K562 (cell line): Measurements from ENCODE around the gene SLC7A4. TPM values are rescaled to one million over a fixed set of nuclear protein-coding genes. Genes with fewer than 3 reads are reported as not detected.

Source experiments
- ATAC-seq: fragments of 200-7000 bp; cut with Tn5 transposase; 3 replicates; pipeline ENCODE4 v1.9.1; 2020; ENCODE audit warnings: moderate library complexity
- BruUV-seq: library from RNA; stranded (reverse); fragments of 400-500 nt; replicated peaks from 2 replicates; lab custom pipeline; 2021; lab: Mats Ljungman, UMichigan
- CTCF ChIA-PET: fragments of 300-600 bp; formaldehyde crosslinking; extraction: SDS; loops from one replicate; lab custom pipeline; 2021; ENCODE audit warnings: low intra/inter-chr PET ratio; lab: Yijun Ruan, JAX
- POLR2A ChIA-PET: fragments of 300-600, 350-650 bp; sonication (Branson Sonifier 250); formaldehyde crosslinking; extraction: SDS; loops from one replicate; lab custom pipeline; 2021; ENCODE audit warnings: antibody characterized with exemption, inconsistent platforms; lab: Yijun Ruan, JAX
- DNase-seq, 4 experiments: peaks; one replicate each; pipeline versions ENCODE4 v3.0.0 to v3.0.0-alpha.2; 2011 to 2018; ENCODE audit warnings: low spot score in 3 of 4, mixed read lengths in 3 of 4; ENCODE audit errors: extremely low read depth in 1 of 4
- FAIRE-seq: peaks from 2 replicates; lab custom pipeline; 2011; peaks lifted over from hg19 to GRCh38; lab: Jason Lieb, UNC
- H2AFZ ChIP-seq: 2 replicates; pipeline ENCODE4 v1.6.0; 2011; ENCODE audit warnings: low read depth, low read length, control low read depth, inconsistent platforms
- H3K27ac ChIP-seq: fragments of 200-600 bp; 3 replicates; pipeline ENCODE4 v1.8.0; 2011; ENCODE audit warnings: low read depth, mild to moderate bottlenecking, control low read depth, inconsistent platforms, low read length, moderate library complexity, mixed read lengths; ENCODE audit errors: extremely low read depth
- H3K27me3 ChIP-seq, 2 experiments: fragments of 300-600 bp in 1 of 2; 2 replicates in 1 of 2; 3 replicates in 1 of 2; pipeline versions ENCODE4 v1.6.0 to v1.8.0; 2011; ENCODE audit warnings: inconsistent platforms in 2 of 2, low read length in 2 of 2, mild to moderate bottlenecking in 1 of 2, mixed read lengths in 1 of 2, moderate library complexity in 1 of 2; ENCODE audit not compliant: control insufficient read depth in 2 of 2, insufficient read depth in 2 of 2
- H3K36me3 ChIP-seq: fragments of 300-600 bp; 3 replicates; pipeline ENCODE4 v1.8.0; 2011; ENCODE audit warnings: mild to moderate bottlenecking, low read length, inconsistent platforms; ENCODE audit not compliant: control insufficient read depth, insufficient read depth
- H3K4me1 ChIP-seq, 2 experiments: fragments of 200-600 bp in 1 of 2; replicated peaks in 1 of 2; 2 replicates in 1 of 2; 3 replicates in 1 of 2; pipeline versions ENCODE4 v1.5.1 to v1.8.0; 2011; ENCODE audit warnings: inconsistent platforms in 2 of 2, low read length in 2 of 2, mild to moderate bottlenecking in 1 of 2, mixed read lengths in 1 of 2, moderate library complexity in 1 of 2; ENCODE audit not compliant: control insufficient read depth in 2 of 2, insufficient read depth in 2 of 2
- H3K4me2 ChIP-seq: 2 replicates; pipeline ENCODE4 v1.6.1; 2011; ENCODE audit warnings: low read length, control low read depth, inconsistent platforms, mixed read lengths; ENCODE audit not compliant: insufficient read depth
- H3K4me3 ChIP-seq: fragments of 200-600 bp; sonication (generic), shearing (Covaris generic); 2 replicates; pipeline ENCODE4 v1.5.1; 2016; ENCODE audit warnings: control low read depth, inconsistent platforms
- H3K79me2 ChIP-seq: fragments of 200-600 bp; 3 replicates; pipeline ENCODE4 v1.8.0; 2011; ENCODE audit warnings: low read length, inconsistent platforms; ENCODE audit not compliant: control insufficient read depth, insufficient read depth
- H3K9ac ChIP-seq, 2 experiments: 2 replicates each; pipeline versions ENCODE4 v1.6.0 to v1.6.1; 2011; ENCODE audit warnings: low read depth in 2 of 2, low read length in 2 of 2, control low read depth in 1 of 2, inconsistent platforms in 1 of 2, mild to moderate bottlenecking in 1 of 2, mixed read lengths in 1 of 2; ENCODE audit not compliant: insufficient read depth in 1 of 2
- H3K9me1 ChIP-seq: one replicate; pipeline ENCODE4 v1.6.0; 2011; ENCODE audit warnings: inconsistent platforms, mild to moderate bottlenecking, low read length, moderate library complexity; ENCODE audit not compliant: control insufficient read depth, insufficient read depth
- H3K9me3 ChIP-seq: replicated peaks from 2 replicates; pipeline ENCODE4 v1.5.1; 2011; ENCODE audit warnings: low read depth, low read length, inconsistent platforms; ENCODE audit not compliant: control insufficient read depth, insufficient read depth
- H4K20me1 ChIP-seq: replicated peaks from 2 replicates; pipeline ENCODE4 v1.6.1; 2011; ENCODE audit warnings: low read length, inconsistent platforms, mixed read lengths; ENCODE audit not compliant: control insufficient read depth, insufficient read depth
- BACH1 ChIP-seq: fragments of 200-800 bp; sonication (Bioruptor generic); IDR thresholded peaks from 2 replicates; pipeline ENCODE4 v1.6.1; 2016; ENCODE audit warnings: missing genetic modification characterization, missing compliant biosample characterization
- BRD4 ChIP-seq: fragments of 200-600 bp; sonication (generic); IDR thresholded peaks from 2 replicates; pipeline ENCODE4 v1.6.1; 2017; ENCODE audit warnings: inconsistent platforms
- CBX5 ChIP-seq: IDR thresholded peaks from 2 replicates; pipeline ENCODE4 v1.6.1; 2014; ENCODE audit warnings: low read depth, borderline replicate concordance
- CTCFL ChIP-seq: IDR thresholded peaks from 2 replicates; pipeline ENCODE4 v1.6.1; 2011; ENCODE audit warnings: borderline replicate concordance, low read depth, mild to moderate bottlenecking, moderate library complexity, low read length; ENCODE audit not compliant: insufficient read depth, poor library complexity, severe bottlenecking
- EP400 ChIP-seq: fragments of 450-650 bp; IDR thresholded peaks from 2 replicates; pipeline ENCODE4 v1.6.1; 2017; ENCODE audit warnings: antibody characterized with exemption, mild to moderate bottlenecking, moderate library complexity
- FOXM1 ChIP-seq, 2 experiments: fragments of 450-650 bp in 1 of 2; sonication (generic) in 1 of 2; formaldehyde crosslinking in 1 of 2; IDR thresholded peaks; 2 replicates each; pipeline versions ENCODE4 v1.6.1 to v1.9.0; 2017 to 2022; ENCODE audit warnings: low read depth in 2 of 2, mild to moderate bottlenecking in 2 of 2, missing genetic modification reagents in 1 of 2, moderate library complexity in 1 of 2
- GABPB1 ChIP-seq: sonication (generic); formaldehyde crosslinking; IDR thresholded peaks from 2 replicates; pipeline ENCODE4 v1.8.0; 2022; ENCODE audit warnings: mild to moderate bottlenecking, missing genetic modification reagents
- HDAC1 ChIP-seq, 2 experiments: fragments of 450-650 bp; IDR thresholded peaks; 2 replicates each; pipeline ENCODE4 v1.6.1; 2016 to 2017; ENCODE audit warnings: inconsistent platforms in 1 of 2, mild to moderate bottlenecking in 1 of 2, moderate library complexity in 1 of 2
- HDAC3 ChIP-seq: fragments of 450-650 bp; IDR thresholded peaks from 2 replicates; pipeline ENCODE4 v1.6.1; 2018; ENCODE audit warnings: borderline replicate concordance, mild to moderate bottlenecking, moderate library complexity; ENCODE audit not compliant: partially characterized antibody
- HNRNPH1 ChIP-seq: fragments of 200-400 bp; formaldehyde crosslinking; optimal IDR thresholded peaks from 2 replicates; pipeline ENCODE3; 2017; ENCODE audit warnings: low read depth, mild to moderate bottlenecking, low read length, moderate library complexity
- NCOA2 ChIP-seq, 2 experiments: fragments of 450-650 bp; IDR thresholded peaks; 2 replicates each; pipeline ENCODE4 v1.6.1; 2018; ENCODE audit warnings: mild to moderate bottlenecking in 2 of 2, moderate library complexity in 1 of 2; ENCODE audit not compliant: partially characterized antibody in 2 of 2
- NEUROD1 ChIP-seq: fragments of 150-350 bp; IDR thresholded peaks from 2 replicates; pipeline ENCODE4 v1.6.1; 2014; ENCODE audit warnings: borderline replicate concordance, low read length, low read depth; ENCODE audit not compliant: partially characterized antibody
- NR3C1 ChIP-seq: sonication (generic); formaldehyde crosslinking; IDR thresholded peaks from 2 replicates; pipeline ENCODE4 v1.8.1; 2022; ENCODE audit warnings: missing genetic modification reagents
- PTTG1 ChIP-seq: fragments of 450-650 bp; IDR thresholded peaks from 2 replicates; pipeline ENCODE4 v1.6.1; 2016; ENCODE audit warnings: low read depth, mild to moderate bottlenecking, missing genetic modification characterization, missing compliant biosample characterization
- RBM17 ChIP-seq: fragments of 200-400 bp; formaldehyde crosslinking; IDR thresholded peaks from 2 replicates; pipeline ENCODE4 v1.6.1; 2017; ENCODE audit warnings: low read depth, mild to moderate bottlenecking, low read length, borderline replicate concordance
- SMC3 ChIP-seq: conservative IDR thresholded peaks from 2 replicates; pipeline ENCODE4 v1.6.1; 2011; ENCODE audit warnings: low read depth, low read length, improper control_type of control experiment; ENCODE audit not compliant: insufficient read depth
- SRSF9 ChIP-seq: fragments of 200-400 bp; formaldehyde crosslinking; IDR thresholded peaks from 2 replicates; pipeline ENCODE4 v1.6.1; 2017; ENCODE audit warnings: low read depth, low read length, borderline replicate concordance
- TFAM ChIP-seq: fragments of 250-450 bp; sonication (Bioruptor Pico); conservative IDR thresholded peaks from 2 replicates; pipeline ENCODE4 v1.5.0; 2021; ENCODE audit warnings: mild to moderate bottlenecking, moderate library complexity
- ZNF253 ChIP-seq: fragments of 250-450 bp; sonication (Bioruptor Pico); conservative IDR thresholded peaks from 2 replicates; pipeline ENCODE4 v1.6.1; 2021; ENCODE audit warnings: mild to moderate bottlenecking
- ZNF274 ChIP-seq: IDR thresholded peaks from 2 replicates; pipeline ENCODE4 v1.6.1; 2011; ENCODE audit warnings: low read depth, mild to moderate bottlenecking, low read length, moderate library complexity, borderline replicate concordance
- ZNF785 ChIP-seq: fragments of 250-450 bp; sonication (Bioruptor Pico); IDR thresholded peaks from 2 replicates; pipeline ENCODE4 v1.4.0; 2020; ENCODE audit warnings: mild to moderate bottlenecking
- WGBS: fragments of 100-300 bp; shearing (Covaris generic); methylation state at CpG from one replicate; pipeline ENCODE4 v1.1.6; 2016; ENCODE audit warnings: low coverage, mixed read lengths; ENCODE audit not compliant: insufficient coverage; ENCODE audit errors: missing lambda C conversion rate; 5-methylcytosine and 5-hydroxymethylcytosine counted together
- in situ Hi-C: fragments of 300-500 bp; cut with MboI; formaldehyde crosslinking; loops from 4 replicates; pipeline ENCODE4 v1.15.0; 2018; ENCODE audit warnings: inconsistent platforms, mixed read lengths
- intact Hi-C: fragments of 100-400 bp; cut with micrococcal nuclease; formaldehyde crosslinking; loops from 2 replicates; pipeline ENCODE4 v1.14.2; 2022
- polyA plus RNA-seq, 8 experiments: library from polyadenylated mRNA; depleted of rRNA in 4 of 8; stranded (reverse) in 5 of 8; unstranded in 3 of 8; fragments of >200 nt; fragmentation: Nextera tagmentation in 2 of 8; fragmentation: Illumina TruSeq in 1 of 8; extraction: Ambion mirVana in 2 of 8; extraction: Trizol in 1 of 8; gene quantifications; 2 replicates each; pipeline versions ENCODE4 v1.2.1 to v1.2.3, GENCODE V29; 2011 to 2014; ENCODE audit warnings: inconsistent platforms in 1 of 8, missing spikeins in 1 of 8
- total RNA-seq, 7 experiments: library from RNA; depleted of rRNA in 6 of 7; stranded (reverse); fragments of >200 nt in 6 of 7; fragmentation: Illumina TruSeq in 2 of 7; extraction: Trizol in 2 of 7; gene quantifications; 2 replicates each; pipeline versions ENCODE4 v1.2.1 to v1.2.3, GENCODE V29; 2011 to 2021; ENCODE audit warnings: low replicate concordance in 1 of 7

Gene SLC7A4
- total and polyA plus RNA-seq, 9 of the 15 experiments (the other 6 are each of a cell fraction or from before 2014, with no cell fraction given), result not detected

- Histone ChIP-seq H3K9me1 (no peaks in the 10 kb centered on the region), H3K4me3 (no peak overlapping the region), H3K4me2 (no peak overlapping the region), H3K4me1 (peaks cover 26 to 38% of the 10 kb centered on the region in 2 experiments), H3K27me3 (peaks cover 22 to 51% of the 10 kb centered on the region in 2 experiments; a peak in 4 of 5 replicates), H3K79me2 (no peaks in the 10 kb centered on the region), H2AFZ (no peak overlapping the region), H3K36me3 (no peaks in the 10 kb centered on the region), H3K27ac (no peak overlapping the region), H3K9ac (peak overlapping the region in 1 of 2 experiments; percentile 53; a peak in 2 of 4 replicates), H3K9me3 (no peaks in the 10 kb centered on the region), H4K20me1 (peaks cover 16% of the 10 kb centered on the region)
- DNase-seq, result no peak
- 31% methylated on average over 15 of the region's 15 CpGs for WGBS
- intact Hi-C loops (loop anchor here (2.0 kb wide), 1 partner anchor 13 kb away; no protein-coding TSS in a partner anchor), in situ Hi-C loops (no loop called here)
- BruUV-seq, result no TSS peak
- no peak for FAIRE-seq
- ChIA-PET CTCF (no interaction called here), POLR2A (interaction anchor here (0.7 to 12.9 kb wide), 6 partner anchors 11 to 1490 kb away, joined by 3 to 120 read pairs (median 5); partner anchors contain the start of genes P2RX6 and SLC7A4)
- no peak for ATAC-seq
- no peak for TF ChIP-seq NR3C1
- TF ChIP-seq ZNF274, result no peak
- TF ChIP-seq SMC3, result no peak
- TF ChIP-seq FOXM1 (IDR thresholded peaks at IDR 0.05; ENCODE audit: low read depth), result no peak
- TF ChIP-seq FOXM1 (CRISPR knock-in tag; IDR thresholded peaks at IDR 0.05; ENCODE audit: low read depth), result no peak
- TF ChIP-seq GABPB1 (CRISPR knock-in tag), result no peak
- no peak for TF ChIP-seq EP400
- no peak for TF ChIP-seq TFAM (CRISPR knock-in tag)
- TF ChIP-seq BACH1 (tag), result no peak
- TF ChIP-seq RBM17, result no peak
- no peak for TF ChIP-seq CTCFL
- TF ChIP-seq HDAC1 (IDR thresholded peaks at IDR 0.05), result no peak
- TF ChIP-seq HDAC3, result no peak
- TF ChIP-seq BRD4, result no peak
- TF ChIP-seq CBX5, result no peak
- no peak for TF ChIP-seq ZNF253 (CRISPR knock-in tag)
- TF ChIP-seq NCOA2 (IDR thresholded peaks at IDR 0.05; ENCODE audit: partially characterized antibody in 2 of 2), result no peak
- no peak for TF ChIP-seq ZNF785 (CRISPR knock-in tag)
- no peak for TF ChIP-seq NEUROD1
- no peak for TF ChIP-seq SRSF9
- TF ChIP-seq PTTG1 (tag), result no peak
- TF ChIP-seq HNRNPH1, result no peak
Observed at GRCh38 chr22:21043860-21044535, 11.6 kb upstream of the SLC7A4 start.
